SK-N-MC (cell line): ENCODE data around the gene DCDC2.

ENCODE experiments used
- EZH2 ChIP-seq: fragments of 200-600 bp; sonication (generic); IDR thresholded peaks from one replicate; pipeline ENCODE4 v1.6.1; 2017; ENCODE audit warnings: antibody characterized with exemption
- POLR2AphosphoS5 ChIP-seq: IDR thresholded peaks from 2 replicates; pipeline ENCODE4 v1.6.1; 2012; ENCODE audit warnings: mild to moderate bottlenecking, low read depth, low read length, borderline replicate concordance

- TF ChIP-seq POLR2AphosphoS5: no peak
- no peak for TF ChIP-seq EZH2
Observed at GRCh38 chr6:24225838-24226237, 132.0 kb downstream of the DCDC2 start.
